ENCODE results near the gene CCDC38.

DNA sequence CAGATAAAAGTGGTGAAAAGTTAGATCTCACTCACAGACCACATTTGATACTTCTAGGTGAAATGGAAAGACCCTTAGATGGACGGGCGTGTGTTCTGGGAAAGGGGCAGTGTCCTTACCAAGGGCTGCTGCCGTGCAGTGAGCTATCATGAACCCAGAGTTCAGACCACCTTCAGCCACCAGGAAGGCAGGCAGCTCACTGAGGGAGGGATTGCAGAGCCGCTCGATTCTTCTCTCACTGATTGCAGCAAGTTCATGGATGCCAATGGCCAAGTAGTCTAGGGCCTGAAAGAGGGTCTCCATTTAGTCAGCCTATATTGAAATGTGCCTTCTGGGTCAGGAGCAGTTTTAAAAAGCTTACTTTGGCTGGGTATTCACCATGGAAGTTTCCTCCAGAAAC is 38.0 kb upstream of the CCDC38 start:
- TF ChIP-seq CTCF (IDR thresholded peaks at IDR 0.05) (no peak), POLR2A (IDR thresholded peaks at IDR 0.05) (no peak), EP300 (IDR thresholded peaks at IDR 0.05) (no peak)

Data from ovary (tissue), 3 donors.